ENCODE results near the gene STRBP. TPM values are rescaled to one million over a fixed set of nuclear protein-coding genes. Genes with fewer than 3 reads are reported as not detected.
A peak's percentile ranks its signal among the peaks of the same experiment; 100 is the strongest.

STRBP gene
- total RNA-seq, 1 experiment from 2014 or later: 96.3 TPM

DNA sequence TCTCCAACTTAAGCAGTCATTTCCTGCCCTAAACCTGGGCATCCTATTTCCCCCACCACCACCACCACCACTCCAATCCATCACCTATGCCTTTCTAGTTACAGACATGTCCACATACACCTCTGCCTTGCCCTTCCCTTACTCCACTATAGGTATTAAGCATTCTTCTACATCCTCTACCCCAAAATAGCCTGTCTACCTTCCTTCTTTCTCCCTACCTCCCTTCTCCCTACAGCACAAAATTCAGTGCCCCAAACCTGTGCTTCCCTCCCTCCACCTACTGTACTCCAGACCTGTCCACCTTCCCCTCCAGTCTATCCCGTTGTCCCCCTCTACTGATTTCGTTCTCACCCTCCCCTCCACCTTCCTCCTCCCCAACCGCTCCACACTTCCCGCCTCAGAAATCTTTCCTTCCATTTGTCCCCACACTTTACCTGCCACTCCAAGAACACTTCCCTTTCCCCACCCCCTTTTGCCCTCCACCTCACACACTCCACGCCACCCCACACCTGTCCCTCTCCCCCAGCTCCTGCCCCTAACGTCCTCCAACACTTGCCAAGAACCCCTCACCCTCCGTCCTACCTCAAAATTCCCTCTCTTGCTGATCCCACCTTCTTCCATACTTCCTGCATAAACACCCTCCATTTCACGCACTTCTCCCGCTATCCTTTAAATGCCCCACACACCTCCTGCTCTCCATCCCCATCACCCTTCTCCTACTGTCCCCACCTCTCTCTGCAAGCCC, 1.6 kb downstream of the STRBP start:
- Mint-ChIP-seq H3K4me3 (peak overlapping the region; percentile 77), H3K9me3 (no peaks in the 10 kb centered on the region), H3K36me3 (no peaks in the 10 kb centered on the region), H3K27me3 (ENCODE audit: low read depth) (no peaks in the 10 kb centered on the region; the same call in 1 of the 2 replicates), H3K4me1 (peaks cover 57% of the 10 kb centered on the region), H3K27ac (peak overlapping the region; percentile 7; the same call in 1 of the 2 replicates)
- ATAC-seq: no peak
- TF ChIP-seq, protein P1, sequence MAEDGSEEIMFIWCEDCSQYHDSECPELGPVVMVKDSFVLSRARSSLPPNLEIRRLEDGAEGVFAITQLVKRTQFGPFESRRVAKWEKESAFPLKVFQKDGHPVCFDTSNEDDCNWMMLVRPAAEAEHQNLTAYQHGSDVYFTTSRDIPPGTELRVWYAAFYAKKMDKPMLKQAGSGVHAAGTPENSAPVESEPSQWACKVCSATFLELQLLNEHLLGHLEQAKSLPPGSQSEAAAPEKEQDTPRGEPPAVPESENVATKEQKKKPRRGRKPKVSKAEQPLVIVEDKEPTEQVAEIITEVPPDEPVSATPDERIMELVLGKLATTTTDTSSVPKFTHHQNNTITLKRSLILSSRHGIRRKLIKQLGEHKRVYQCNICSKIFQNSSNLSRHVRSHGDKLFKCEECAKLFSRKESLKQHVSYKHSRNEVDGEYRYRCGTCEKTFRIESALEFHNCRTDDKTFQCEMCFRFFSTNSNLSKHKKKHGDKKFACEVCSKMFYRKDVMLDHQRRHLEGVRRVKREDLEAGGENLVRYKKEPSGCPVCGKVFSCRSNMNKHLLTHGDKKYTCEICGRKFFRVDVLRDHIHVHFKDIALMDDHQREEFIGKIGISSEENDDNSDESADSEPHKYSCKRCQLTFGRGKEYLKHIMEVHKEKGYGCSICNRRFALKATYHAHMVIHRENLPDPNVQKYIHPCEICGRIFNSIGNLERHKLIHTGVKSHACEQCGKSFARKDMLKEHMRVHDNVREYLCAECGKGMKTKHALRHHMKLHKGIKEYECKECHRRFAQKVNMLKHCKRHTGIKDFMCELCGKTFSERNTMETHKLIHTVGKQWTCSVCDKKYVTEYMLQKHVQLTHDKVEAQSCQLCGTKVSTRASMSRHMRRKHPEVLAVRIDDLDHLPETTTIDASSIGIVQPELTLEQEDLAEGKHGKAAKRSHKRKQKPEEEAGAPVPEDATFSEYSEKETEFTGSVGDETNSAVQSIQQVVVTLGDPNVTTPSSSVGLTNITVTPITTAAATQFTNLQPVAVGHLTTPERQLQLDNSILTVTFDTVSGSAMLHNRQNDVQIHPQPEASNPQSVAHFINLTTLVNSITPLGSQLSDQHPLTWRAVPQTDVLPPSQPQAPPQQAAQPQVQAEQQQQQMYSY (CRISPR knock-in tag; IDR thresholded peaks at IDR 0.05): 0 out of 2 replicates have a peak, but pooled peaks have one; percentile 10
- no peak for TF ChIP-seq ATF6 (CRISPR knock-in tag; IDR thresholded peaks at IDR 0.05)
- DNase-seq (ENCODE audit: low spot score): no peak
- POLR2A ChIA-PET: no interaction called here
- CTCF ChIA-PET: no interaction called here

GRCh38 chr9:123265833-123266232, 2.6 kb downstream of the STRBP start:
- DNase-seq (ENCODE audit: low spot score) (no peak), ATAC-seq (no peak)
- Mint-ChIP-seq H3K4me3 (peak overlapping the region; percentile 77), H3K36me3 (no peaks in the 10 kb centered on the region), H3K9me3 (no peaks in the 10 kb centered on the region), H3K27me3 (ENCODE audit: low read depth) (no peaks in the 10 kb centered on the region; the same call in 1 of the 2 replicates), H3K27ac (peak overlapping the region; percentile 83; the same call in 1 of the 2 replicates), H3K4me1 (peaks cover 59% of the 10 kb centered on the region)
- ChIA-PET CTCF (interaction anchor here (1.2 kb wide), 1 partner anchor 84 kb away, joined by 3 read pairs; no protein-coding TSS in a partner anchor), POLR2A (no interaction called here)
- TF ChIP-seq ZSCAN18 (CRISPR knock-in tag; IDR thresholded peaks at IDR 0.05): no peak
- TF ChIP-seq SOX15 (CRISPR knock-in tag; IDR thresholded peaks at IDR 0.05): no peak
- no peak for TF ChIP-seq GTF2I (CRISPR knock-in tag; conservative IDR thresholded peaks at IDR 0.05)
- no peak for TF ChIP-seq CREB1 (CRISPR knock-in tag; IDR thresholded peaks at IDR 0.05)
- TF ChIP-seq JAZF1 (CRISPR knock-in tag; IDR thresholded peaks at IDR 0.05): no peak

- Mint-ChIP-seq H3K36me3 (no peaks in the 10 kb centered on the region), H3K4me3 (no peak overlapping the region), H3K4me1 (peaks cover 50% of the 10 kb centered on the region), H3K27me3 (ENCODE audit: low read depth) (no peaks in the 10 kb centered on the region), H3K9me3 (no peaks in the 10 kb centered on the region), H3K27ac (no peak overlapping the region; the same call in 1 of the 2 replicates)
- TF ChIP-seq ATF2 (CRISPR knock-in tag; IDR thresholded peaks at IDR 0.05; ENCODE audit: borderline replicate concordance, low read depth) (no peak), TEAD1 (CRISPR knock-in tag; IDR thresholded peaks at IDR 0.05) (no peak), ZNF121 (CRISPR knock-in tag; IDR thresholded peaks at IDR 0.05) (peak; percentile 96), CREB1 (CRISPR knock-in tag; IDR thresholded peaks at IDR 0.05) (no peak), NFATC4 (CRISPR knock-in tag; IDR thresholded peaks at IDR 0.05) (no peak), ZNF317 (CRISPR knock-in tag; IDR thresholded peaks at IDR 0.05; ENCODE audit: borderline replicate concordance, low read depth) (no peak)
- TF ChIP-seq, protein P2, sequence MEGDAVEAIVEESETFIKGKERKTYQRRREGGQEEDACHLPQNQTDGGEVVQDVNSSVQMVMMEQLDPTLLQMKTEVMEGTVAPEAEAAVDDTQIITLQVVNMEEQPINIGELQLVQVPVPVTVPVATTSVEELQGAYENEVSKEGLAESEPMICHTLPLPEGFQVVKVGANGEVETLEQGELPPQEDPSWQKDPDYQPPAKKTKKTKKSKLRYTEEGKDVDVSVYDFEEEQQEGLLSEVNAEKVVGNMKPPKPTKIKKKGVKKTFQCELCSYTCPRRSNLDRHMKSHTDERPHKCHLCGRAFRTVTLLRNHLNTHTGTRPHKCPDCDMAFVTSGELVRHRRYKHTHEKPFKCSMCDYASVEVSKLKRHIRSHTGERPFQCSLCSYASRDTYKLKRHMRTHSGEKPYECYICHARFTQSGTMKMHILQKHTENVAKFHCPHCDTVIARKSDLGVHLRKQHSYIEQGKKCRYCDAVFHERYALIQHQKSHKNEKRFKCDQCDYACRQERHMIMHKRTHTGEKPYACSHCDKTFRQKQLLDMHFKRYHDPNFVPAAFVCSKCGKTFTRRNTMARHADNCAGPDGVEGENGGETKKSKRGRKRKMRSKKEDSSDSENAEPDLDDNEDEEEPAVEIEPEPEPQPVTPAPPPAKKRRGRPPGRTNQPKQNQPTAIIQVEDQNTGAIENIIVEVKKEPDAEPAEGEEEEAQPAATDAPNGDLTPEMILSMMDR (IDR thresholded peaks at IDR 0.05): no peak
- TF ChIP-seq, protein P3, sequence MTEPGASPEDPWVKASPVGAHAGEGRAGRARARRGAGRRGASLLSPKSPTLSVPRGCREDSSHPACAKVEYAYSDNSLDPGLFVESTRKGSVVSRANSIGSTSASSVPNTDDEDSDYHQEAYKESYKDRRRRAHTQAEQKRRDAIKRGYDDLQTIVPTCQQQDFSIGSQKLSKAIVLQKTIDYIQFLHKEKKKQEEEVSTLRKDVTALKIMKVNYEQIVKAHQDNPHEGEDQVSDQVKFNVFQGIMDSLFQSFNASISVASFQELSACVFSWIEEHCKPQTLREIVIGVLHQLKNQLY (CRISPR knock-in tag; IDR thresholded peaks at IDR 0.05): no peak
- ATAC-seq: no peak
- POLR2A ChIA-PET: interaction anchor here (0.8 kb wide), 1 partner anchor 36 kb away, joined by 9 read pairs; no protein-coding TSS in a partner anchor
- no peak for DNase-seq (ENCODE audit: low spot score)
- CTCF ChIA-PET: interaction anchor here (1.0 to 1.5 kb wide), 2 partner anchors 11 to 38 kb away, joined by 4 to 10 read pairs; no protein-coding TSS in a partner anchor
These were observed 5.2 kb downstream of the STRBP start for GRCh38 chr9:123263227-123263626.
